Choroid plexus epithelial cell (primary cell): ENCODE results near the gene KDM4C.

Source experiments
- DNase-seq: peaks from one replicate; pipeline ENCODE4 v3.0.0-alpha.2; 2010; ENCODE audit warnings: low read depth
- H3K4me3 ChIP-seq: 2 replicates; pipeline ENCODE4 v1.5.1; 2011; ENCODE audit warnings: low read depth, mild to moderate bottlenecking, control low read depth, low read length, moderate library complexity
- CTCF ChIP-seq: conservative IDR thresholded peaks from 2 replicates; pipeline ENCODE4 v1.5.1; 2011; ENCODE audit warnings: low read depth, mild to moderate bottlenecking, control low read depth, inconsistent platforms, low read length, moderate library complexity

Gene KDM4C

GRCh38 chr9:6968271-6968670 lies 210.5 kb downstream of the KDM4C start:
- no peak for TF ChIP-seq CTCF
- DNase-seq: peak; percentile 63

GRCh38 chr9:6969805-6970204 lies 212.0 kb downstream of the KDM4C start:
- DNase-seq: no peak
- H3K4me3 ChIP-seq: no peak overlapping the region
- no peak for TF ChIP-seq CTCF

More at GRCh38 chr9:6968271-6968670, 210.5 kb downstream of the KDM4C start:
- H3K4me3 ChIP-seq: no peak overlapping the region

- H3K4me3 ChIP-seq: no peak overlapping the region
- no peak for TF ChIP-seq CTCF
- DNase-seq: no peak
Observed at GRCh38 chr9:6973089-6973488, 215.3 kb downstream of the KDM4C start.

GRCh38 chr9:6973762-6974161 lies 216.0 kb downstream of the KDM4C start:
- TF ChIP-seq CTCF: no peak
- DNase-seq: peak; percentile 60
- no peak overlapping the region for H3K4me3 ChIP-seq

GRCh38 chr9:6975198-6975597 lies 217.4 kb downstream of the KDM4C start:
- TF ChIP-seq CTCF: no peak
- no peak overlapping the region for H3K4me3 ChIP-seq
- no peak for DNase-seq

- no peak for DNase-seq
- no peak for TF ChIP-seq CTCF
- no peak overlapping the region for H3K4me3 ChIP-seq
Observed at GRCh38 chr9:6977761-6978160, 220.0 kb downstream of the KDM4C start.

GRCh38 chr9:6978591-6978990 lies 220.8 kb downstream of the KDM4C start:
- TF ChIP-seq CTCF: no peak
- H3K4me3 ChIP-seq: no peak overlapping the region
- DNase-seq: no peak
